Measurements from ENCODE around the gene FRRS1.
"Not testable (repeated sequence)": the region's sequence is repeated elsewhere in the genome, so short reads cannot be mapped to it uniquely, and the experiment has no call there.

DNA sequence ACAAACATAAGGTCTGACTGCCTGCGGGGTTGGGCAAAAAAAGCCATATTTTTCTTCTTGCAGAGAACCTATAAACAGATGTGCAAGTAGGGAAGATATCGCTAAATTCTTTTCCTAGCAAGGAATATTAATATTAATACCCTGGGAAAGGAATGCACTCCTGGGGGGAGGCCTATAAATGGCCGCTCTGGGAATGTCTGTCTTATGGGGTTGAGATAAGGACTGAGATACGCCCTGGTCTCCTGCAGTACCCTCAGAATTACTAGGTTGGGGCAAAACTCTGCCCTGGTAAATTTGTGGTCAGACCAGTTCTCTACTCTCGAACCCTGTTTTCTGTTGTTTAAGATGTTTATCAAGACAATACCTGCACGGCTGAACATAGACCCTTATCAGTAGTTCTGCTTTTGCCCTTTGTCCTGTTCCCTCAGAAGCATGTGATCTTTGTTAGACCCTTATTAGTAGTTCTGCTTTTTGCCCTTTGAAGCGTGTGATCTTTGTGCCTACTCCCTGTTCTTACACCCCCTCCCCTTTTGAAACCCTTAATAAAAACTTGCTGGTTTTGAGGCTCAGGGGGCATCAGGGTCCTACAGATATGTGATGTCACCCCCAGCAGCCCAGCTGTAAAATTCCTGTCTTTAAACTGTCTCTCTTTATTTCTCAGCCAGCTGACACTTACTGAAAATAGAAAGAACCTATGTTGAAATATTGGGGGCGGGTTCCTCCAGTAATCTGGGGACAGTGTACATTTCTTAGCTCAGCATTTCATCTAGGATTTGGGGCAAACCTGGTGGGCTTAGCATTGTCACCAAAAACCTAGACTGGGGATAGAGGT lies 7.5 kb downstream of the FRRS1 start:
- not testable (repeated sequence) for TF ChIP-seq CTCF (IDR thresholded peaks at IDR 0.05; ENCODE audit: low read depth, low read length); EZH2phosphoT487 (IDR thresholded peaks at IDR 0.05; ENCODE audit: low read depth)

All from OCI-LY3 (cell line).